AG10803 (cell line): Measurements from ENCODE around the gene BABAM1.

Source experiments
- DNase-seq: peaks from one replicate; pipeline ENCODE4 v3.0.0; 2010; ENCODE audit warnings: low read depth
- H3K4me3 ChIP-seq: 2 replicates; pipeline ENCODE4 v1.5.1; 2011; ENCODE audit warnings: mild to moderate bottlenecking, low read length, control low read depth
- TF ChIP-seq, protein P1 (sequence below): conservative IDR thresholded peaks from 2 replicates; pipeline ENCODE4 v1.5.1; 2011; ENCODE audit warnings: mild to moderate bottlenecking, low read length, control low read depth, inconsistent platforms

The BABAM1 gene

DNA sequence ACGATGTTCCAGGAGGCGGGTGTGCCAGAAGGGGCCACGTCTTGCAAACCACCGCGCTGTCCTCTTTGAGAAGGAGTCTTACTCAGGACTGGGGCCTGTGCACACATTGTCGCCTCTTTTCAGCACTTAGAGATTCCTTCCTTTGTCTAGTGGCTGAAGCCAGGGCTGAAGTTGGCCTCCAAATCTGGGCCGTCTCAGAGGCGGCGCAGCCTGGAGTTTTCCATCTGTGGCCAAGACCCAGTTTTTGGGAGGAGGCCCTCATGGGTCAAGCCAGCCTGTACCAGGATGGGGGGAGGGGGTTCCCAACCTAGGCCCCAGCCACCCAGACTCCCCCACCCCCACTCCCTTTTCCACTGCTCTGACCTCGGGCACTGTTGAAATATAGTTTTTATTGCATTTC is 55.6 kb downstream of the BABAM1 start:
- no peak overlapping the region for H3K4me3 ChIP-seq
- TF ChIP-seq, protein P1, sequence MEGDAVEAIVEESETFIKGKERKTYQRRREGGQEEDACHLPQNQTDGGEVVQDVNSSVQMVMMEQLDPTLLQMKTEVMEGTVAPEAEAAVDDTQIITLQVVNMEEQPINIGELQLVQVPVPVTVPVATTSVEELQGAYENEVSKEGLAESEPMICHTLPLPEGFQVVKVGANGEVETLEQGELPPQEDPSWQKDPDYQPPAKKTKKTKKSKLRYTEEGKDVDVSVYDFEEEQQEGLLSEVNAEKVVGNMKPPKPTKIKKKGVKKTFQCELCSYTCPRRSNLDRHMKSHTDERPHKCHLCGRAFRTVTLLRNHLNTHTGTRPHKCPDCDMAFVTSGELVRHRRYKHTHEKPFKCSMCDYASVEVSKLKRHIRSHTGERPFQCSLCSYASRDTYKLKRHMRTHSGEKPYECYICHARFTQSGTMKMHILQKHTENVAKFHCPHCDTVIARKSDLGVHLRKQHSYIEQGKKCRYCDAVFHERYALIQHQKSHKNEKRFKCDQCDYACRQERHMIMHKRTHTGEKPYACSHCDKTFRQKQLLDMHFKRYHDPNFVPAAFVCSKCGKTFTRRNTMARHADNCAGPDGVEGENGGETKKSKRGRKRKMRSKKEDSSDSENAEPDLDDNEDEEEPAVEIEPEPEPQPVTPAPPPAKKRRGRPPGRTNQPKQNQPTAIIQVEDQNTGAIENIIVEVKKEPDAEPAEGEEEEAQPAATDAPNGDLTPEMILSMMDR, result no peak
- DNase-seq, result no peak

DNA sequence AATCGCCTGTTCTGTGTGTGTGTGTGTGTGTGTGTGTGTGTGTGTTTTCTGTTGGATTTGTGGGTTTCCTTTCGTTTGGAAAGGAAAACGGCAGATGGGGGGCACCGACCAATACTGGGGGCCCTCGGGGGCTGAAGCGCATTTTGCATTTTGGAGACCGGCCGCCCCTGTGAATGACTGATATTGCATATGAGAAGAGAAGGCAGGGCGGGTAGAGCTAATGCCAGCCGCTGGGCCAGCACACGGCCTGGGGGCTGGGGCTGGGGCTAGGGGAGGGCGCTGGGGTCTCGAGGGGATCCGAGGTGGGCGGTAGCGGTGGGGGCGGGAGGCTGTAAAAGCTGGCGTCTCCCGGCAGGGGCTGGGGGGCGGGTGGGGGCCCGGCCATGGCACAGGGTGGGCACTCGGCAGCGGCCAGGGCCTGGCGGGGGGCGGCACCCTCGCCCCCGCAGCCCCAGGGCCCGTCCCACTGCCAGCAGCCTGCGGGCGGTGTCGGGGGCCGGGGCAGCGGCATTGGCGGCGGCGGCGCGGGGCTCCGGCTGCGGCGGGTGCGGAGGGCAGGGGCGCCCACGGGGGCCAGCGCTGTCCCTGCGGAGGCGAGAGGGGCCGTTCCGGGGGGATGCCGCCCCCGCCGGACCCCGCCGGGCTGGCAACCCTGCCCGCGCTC is 56.2 kb downstream of the BABAM1 start:
- TF ChIP-seq, protein P1, result no peak
- no peak overlapping the region for H3K4me3 ChIP-seq
- DNase-seq, result no peak

DNA sequence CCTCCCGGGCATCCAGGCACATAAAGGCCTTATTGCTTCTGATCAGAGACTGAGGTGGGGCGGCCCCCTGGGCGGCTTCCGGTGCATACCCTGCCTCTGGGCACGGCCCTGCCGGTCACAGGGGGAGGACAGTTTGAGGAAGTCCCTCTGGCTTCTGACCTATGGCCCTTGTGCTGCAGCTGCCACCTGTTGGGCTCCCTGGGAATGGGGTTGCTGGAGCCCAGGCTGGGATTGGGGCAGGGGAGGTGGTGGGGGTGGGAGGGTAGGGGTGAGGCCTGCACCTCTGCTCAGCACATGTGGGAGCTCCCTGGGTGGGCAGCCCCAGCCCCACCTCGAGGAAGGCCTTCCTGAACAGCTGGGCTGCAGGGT is 56.7 kb downstream of the BABAM1 start:
- TF ChIP-seq, protein P1, result no peak
- H3K4me3 ChIP-seq, result no peak overlapping the region
- no peak for DNase-seq

DNA sequence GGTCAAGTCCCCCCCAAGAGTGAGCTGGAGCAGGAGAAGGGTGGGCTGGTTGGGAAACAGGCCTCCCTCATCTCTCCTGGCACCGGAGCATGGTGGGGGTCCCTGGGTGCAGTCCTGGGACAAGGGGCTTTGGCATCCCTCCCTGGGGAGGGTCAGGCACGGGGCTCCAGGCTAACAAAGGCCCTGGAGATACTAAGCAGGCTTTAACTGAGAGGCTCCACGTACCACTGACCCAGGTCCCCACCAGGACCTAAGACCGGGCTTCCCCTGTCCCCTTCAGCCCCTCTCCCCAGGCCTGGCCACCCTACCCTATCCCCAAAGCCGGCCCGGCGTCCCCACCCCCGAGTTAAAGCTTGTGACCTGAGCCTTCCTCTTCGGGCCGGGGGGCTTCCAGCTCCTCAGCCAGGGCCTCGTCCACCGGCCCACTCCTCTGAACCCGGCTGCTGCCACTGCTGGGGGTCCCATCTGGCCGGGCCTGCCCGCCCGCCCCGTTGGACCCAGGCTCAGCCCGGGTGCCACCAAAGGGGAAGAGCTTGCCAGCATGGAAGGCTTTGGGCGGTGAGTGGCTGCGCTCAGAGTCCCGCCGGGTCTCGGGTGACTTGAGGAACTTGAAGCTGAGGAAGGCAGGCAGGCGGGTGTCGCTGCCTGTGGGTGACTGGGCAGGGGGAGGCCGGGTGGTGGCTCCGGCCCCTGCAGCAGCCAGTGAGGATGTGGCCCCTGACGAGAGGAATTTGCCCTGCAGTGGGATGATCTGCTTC is 57.3 kb downstream of the BABAM1 start:
- DNase-seq, result no peak
- TF ChIP-seq, protein P1, result no peak
- H3K4me3 ChIP-seq, result no peak overlapping the region

DNA sequence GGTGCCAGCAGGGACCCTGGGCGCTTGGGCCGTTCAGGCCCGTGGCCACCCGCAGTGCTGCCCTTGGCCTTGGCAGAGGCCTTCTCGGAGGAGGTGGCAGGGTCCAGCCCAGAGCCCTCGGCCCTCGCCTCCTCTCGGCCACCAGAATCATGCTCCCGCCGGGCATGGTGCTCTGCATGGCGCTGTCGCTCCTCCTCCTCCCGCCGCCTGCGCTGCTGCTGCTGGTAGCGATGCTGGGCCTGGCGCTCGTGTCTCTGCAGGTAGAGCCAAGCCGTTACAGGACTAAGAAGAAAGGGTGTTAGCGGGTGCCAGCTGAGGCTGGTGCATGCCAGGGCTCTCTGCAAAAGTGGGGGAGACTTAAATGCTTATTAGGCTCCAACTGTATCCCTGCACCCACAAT is 57.9 kb downstream of the BABAM1 start:
- no peak overlapping the region for H3K4me3 ChIP-seq
- no peak for DNase-seq
- TF ChIP-seq, protein P1, result no peak

DNA sequence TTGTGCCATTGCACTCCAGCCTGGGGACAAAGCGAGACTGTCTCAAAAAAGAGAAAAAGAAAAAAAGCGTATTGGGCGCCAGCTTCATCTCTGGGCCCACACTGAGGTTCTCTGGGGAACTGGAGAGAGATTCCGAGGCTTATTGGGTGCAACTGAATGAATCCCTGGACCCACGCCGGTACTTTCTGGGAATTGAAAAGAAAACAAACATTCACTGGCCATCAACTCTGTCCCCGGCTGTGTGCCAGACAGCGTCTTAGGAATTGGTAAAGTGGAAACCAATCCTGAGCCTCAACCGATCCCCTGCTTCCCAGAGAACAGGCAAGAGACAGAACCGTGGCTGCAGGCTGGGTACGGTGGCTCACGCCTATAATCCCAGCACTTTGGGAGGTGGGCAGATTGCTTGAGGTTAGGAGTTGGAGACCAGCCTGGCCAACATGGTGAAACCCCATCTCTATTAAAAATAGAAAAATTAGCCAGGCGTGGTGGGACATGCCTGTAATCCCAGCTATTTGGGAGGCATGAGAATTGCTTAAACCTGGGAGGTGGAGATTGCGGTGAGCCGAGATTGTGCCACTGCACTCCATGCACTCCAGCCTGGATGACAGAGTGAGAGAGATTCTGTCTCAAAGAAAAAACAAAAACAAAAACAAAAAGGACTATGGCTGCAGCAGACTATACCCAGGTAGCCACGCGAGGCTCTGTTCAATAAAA is 58.8 kb downstream of the BABAM1 start:
- DNase-seq, result no peak
- TF ChIP-seq, protein P1, result no peak
- H3K4me3 ChIP-seq, result no peak overlapping the region
